GM10847 (cell line): Measurements from ENCODE around the gene CYTH4.

Experiments
- POLR2A ChIP-seq: IDR thresholded peaks from 2 replicates; pipeline ENCODE4 v1.6.1; 2011; ENCODE audit not compliant: insufficient read length; ENCODE audit errors: extremely low read depth

The CYTH4 gene

DNA sequence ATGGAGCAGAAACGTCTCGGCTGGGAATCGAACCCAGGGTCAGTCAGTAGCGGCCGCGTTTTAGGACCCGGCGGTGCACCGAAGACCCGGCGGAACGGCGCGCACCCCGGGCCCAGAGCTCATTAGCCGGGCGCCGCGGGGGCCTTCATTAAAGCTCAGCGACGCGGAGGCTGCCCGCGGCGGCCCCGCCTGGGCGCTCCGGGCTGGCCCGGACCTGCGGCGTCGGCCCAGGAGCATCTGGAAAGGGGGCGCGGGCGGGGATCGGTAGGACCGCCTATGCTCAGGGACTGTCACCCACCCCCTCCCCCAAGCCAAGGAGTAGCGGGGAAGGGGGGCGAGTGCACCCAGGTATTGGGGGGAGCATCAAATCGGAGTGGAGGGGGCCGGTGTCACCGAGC is 52.2 kb downstream of the CYTH4 start:
- no peak for TF ChIP-seq POLR2A

DNA sequence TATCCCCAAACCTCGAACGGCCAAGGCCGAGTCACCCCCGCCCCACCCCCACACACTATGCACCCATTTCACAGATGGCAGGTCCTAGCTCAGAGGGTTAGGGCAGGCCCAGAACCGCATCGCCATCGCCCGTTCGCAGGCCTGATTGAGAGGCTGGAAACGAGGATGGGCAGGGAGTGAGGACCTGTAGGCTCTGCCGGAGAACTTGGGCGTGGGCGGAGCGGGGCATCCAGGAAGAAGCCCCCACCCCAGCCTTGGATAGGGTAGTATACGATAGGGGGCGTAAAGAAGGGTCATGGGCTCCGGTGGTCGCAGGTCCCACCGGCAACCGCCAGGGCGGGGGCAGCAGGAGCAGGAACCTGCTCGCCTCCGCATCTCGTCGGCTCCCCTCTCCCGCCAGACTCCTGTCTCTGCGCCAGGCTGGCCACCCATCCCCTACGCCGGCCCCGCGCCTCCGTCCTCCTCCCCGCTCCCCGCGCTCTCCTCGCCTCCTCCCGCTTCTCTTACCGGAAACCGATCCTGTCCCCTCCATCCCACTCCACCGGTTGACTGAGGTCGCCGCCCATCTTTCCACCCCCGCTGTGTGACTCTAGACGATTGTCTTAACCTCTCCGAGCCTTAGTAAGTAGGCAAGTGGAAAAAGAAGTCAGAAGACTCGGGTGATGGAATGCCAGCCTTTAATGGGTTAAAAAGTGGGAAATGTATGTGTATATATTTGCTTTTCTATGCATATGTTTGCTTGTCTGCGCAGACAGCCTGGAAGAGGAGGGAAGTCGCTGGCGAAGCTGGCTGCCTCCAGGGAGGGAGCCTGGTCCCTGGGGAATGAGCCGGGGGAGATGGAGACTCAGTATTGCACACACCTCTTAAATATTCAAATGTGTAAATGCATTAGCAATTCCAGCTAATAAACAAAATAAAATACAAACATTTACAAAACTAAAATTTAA is 52.8 kb downstream of the CYTH4 start:
- no peak for TF ChIP-seq POLR2A

DNA sequence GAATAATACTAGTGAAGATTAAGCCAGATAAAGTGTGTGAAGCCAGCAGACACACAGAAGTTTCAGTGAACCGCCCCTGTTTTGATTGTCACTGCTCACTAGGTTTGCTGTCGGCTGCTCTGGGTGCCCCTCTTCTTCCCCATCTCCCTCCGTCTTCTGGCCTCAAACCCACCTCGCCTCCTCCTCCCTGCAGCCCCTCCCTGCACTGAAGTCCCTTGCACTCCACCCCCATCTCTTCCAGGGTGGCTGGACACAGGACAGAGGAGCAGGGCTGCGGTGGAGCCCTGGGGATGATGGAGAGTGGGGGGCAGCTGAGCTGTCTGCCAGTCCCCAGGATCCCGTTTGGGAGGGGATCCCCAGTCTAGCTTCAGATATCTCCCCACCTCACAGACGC is 53.5 kb downstream of the CYTH4 start:
- TF ChIP-seq POLR2A, result no peak

DNA sequence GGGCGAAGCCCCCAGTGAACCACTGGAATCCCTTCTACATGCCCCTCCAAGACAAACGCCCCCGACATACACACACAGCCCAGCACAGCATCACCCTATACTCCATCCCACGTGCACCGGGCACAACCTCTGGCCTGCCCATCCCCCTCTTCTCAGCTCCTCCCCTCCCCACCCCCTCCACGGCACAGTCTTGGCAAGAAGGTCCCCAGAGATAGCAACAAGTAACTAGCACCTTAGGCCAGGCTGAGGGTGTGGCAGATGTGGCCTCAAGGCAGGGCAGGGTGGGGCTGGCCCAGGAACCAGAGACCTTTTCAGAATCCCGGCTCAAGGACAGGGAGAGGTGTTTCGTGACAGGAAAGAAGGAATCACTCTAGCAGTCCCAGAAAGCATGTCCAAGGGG is 54.3 kb downstream of the CYTH4 start:
- TF ChIP-seq POLR2A, result no peak

DNA sequence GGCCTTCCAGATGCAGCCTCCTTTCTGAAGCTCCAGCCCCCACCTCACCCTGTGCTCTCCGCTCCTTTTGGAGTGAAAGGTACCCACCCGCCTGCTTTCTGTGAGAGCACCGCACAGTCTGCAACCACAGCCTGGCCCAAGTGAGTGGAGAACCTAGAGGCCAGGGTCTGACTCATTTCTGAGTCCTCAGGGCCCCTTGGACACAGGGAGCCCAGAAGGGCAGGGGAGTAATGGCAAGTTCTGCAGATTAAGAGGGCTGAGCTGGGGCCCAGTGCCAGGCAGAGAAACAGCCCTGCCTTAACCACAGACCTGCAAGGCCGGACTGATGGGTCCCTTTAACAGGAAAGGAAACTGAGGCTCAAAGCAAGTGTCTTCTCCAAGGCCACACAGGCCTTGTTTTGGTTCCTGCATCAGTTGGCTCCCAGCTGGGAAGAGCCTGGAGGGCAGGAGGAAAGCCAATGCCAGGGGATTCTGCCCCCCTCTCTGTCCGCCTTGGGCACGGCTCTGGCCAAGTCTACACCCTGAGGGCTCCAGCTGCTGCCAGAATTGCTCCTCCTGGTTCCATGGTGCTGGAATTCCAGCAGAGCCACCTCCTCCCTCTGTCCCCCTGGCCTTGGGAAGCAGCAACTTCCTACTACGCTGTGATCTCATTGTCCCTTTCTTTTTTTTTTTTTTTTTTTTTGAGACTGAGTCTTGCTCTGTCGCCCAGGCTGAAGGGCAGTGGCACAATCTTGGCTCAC is 55.1 kb downstream of the CYTH4 start:
- TF ChIP-seq POLR2A, result no peak

DNA sequence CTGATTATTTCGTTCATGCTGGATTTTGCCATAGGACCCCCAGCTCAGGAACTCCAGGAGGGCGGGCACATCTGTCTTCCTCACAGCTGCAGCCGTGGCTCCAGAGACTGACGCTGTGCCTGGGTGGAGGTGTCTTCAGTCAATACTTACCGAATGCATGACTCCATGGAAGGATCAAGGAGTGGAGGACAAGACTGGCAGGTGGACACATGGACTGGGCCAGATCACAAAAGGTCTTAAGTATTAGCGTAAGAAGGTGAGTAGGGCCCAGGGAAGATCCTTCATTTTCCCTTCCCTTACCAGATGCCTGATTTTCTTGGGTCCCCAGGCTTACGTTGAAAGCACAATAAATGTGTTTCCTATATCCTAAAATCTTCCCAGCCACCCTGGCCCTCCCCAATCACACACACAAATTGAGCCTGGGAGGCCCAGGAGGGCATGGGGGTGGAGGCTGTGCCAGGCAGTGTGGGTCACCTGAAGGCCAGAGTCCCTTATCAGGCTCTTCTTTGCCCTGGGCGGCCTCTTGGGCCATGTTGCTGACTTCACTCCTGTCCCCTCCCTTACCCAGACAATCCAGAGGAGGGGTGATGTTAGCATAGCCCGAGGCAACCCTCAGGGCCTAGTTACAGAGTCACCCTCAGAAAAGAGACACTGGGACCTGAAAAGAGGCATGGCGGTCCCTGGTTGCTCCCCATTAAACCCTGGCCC is 56.4 kb downstream of the CYTH4 start:
- no peak for TF ChIP-seq POLR2A

DNA sequence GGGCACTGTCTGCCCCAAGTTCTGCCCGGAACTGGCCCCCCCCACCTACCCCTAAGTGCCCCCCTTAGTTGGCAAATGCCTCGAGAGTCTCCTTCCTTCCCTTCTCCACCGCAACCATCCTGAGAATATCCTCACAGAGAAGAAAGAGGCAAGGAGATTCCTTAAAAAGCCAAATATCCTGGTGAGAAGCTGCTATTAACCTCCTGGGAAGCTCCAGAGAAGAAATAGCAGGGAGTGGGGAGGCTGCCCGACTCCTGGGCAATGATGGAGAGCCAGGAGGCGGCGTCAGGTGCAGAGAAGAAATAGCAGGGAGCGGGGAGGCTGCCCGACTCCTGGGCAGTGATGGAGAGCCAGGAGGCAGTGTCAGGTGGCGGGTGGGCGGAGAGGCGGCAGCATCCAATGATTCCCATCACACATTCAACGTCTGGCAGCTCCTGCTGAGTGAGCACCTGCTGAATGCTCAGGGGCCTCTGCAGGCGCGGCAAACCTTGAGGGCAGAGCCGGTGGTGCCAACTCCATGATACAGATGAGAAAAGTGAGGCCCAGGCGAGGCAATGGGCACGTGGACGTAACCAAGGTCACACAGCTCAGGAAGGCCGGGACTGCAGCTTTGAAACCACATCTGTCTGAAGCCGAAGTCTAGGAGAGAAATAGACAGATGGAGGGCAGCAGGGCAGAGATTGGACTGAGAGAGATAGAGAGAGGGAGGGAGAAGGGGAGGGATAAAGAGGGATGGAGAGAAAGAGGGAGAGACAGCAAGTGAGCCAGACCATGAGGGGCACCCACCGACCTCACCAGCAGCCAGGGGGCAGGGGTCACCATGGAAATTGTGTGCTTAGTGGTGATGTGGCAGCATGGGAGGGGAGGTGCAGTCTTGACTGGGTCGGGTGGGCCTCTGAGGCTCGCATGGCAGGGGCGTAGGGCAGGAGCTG is 58.3 kb downstream of the CYTH4 start:
- TF ChIP-seq POLR2A, result no peak

DNA sequence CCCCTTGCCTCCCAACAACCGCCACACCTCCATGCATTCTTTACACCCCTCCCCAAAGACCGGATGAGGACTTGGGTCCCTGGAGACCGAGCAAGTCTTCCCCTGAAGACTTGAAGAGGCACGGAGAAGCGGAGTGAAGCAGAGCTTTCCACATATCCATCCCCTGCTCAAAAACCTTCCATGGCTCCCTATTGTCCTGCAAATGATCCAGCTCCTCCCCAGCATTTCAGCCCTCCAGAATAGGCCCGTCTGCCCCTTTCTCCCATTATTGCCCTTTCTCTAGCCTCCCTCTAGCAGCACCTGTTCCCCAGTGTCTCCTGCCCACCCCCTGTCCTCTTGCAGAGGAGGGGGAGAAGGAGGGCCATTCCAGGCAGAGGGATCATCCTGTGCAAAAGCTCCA is 59.8 kb downstream of the CYTH4 start:
- no peak for TF ChIP-seq POLR2A

DNA sequence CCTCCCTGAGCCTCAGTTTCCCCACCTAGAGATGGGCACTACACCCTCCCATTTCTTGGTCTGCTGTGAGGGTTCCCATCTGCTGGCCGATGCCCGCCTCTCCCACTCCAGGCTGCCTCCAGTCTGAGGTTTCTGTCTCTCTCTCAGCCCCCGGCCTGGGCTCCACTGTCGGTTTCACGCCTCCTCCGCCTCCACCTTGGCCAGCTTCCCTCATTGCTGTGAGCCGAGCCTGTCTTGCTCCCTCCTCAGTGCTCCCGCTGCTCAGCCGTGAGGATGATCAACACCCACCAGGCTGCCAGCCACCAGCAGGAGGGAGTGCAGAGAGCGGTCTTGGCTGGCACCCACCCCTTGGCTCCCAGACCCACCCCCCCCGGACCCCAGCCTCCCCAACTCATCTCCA is 61.0 kb downstream of the CYTH4 start:
- no peak for TF ChIP-seq POLR2A

DNA sequence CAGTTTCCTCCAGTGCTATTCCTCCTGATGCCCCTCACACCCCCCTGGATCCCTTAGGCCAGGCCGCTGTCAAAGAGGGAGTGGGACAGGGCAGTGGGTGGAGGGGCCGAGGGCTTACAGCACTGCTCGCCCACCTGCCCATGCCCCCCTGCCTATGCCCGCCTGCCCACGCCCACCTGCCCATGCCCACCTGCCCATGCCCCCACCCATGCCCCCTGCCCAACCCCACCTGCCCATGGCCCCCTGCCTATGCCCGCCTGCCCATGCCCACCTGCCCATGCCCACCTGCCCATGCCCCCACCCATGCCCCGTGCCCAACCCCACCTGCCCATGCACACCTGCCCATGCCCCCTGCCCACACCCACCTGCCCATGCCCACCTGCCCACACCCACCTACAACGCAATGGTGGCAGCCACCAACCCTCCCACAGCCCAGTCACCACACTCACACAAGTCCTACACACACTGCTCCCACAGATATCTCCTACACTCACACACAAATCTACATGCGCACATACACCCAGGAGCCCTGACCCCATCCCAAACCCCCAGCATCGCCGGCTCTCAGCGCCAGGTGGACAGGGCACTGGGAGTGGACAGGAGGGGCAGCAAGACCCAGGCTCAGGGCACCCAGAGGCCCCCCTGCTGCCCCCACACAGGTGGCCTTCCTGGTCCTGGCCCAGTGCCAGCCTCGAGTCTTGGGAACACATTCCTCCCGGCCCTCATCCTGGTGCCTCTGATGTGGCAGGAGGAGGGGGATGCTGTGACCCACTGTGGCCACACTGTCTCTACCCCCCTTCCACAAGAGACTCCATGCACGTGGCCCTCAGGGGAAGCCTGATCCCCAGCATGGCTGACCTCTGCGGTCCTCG is 61.8 kb downstream of the CYTH4 start:
- no peak for TF ChIP-seq POLR2A

DNA sequence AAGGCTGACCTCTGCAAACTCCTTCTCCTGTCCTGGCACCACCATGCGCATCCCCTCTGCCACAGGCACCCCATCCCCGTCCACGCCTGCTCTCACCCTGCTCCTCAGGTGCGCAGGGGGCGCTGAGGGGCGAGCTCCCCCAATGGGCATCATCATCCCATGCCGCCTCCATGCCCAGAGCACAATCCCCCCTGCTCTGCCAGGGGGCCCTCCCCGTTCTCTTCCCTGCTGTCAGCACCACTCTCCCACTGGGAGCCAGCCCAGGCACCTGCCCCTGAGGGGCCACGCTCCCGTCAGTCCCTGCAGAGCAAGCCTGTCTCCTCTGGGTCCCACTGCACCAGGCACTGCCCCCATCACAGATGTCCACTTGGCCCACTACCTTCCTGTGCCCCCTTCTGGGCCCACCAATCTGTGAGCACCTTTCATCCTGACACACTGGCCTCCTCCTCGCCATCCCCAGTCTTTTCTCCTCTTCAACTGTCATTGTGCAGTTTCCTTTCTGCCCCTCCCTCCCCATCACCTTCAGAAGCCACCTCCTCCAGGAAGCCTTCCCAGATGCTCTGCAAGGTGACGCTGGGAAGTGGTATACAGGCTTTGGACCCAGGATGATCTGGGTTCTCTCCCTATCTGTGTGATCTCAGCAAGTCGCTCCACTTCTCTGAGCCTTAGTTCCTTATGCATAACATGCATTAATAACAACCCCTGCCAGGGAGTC is 62.6 kb downstream of the CYTH4 start:
- no peak for TF ChIP-seq POLR2A

DNA sequence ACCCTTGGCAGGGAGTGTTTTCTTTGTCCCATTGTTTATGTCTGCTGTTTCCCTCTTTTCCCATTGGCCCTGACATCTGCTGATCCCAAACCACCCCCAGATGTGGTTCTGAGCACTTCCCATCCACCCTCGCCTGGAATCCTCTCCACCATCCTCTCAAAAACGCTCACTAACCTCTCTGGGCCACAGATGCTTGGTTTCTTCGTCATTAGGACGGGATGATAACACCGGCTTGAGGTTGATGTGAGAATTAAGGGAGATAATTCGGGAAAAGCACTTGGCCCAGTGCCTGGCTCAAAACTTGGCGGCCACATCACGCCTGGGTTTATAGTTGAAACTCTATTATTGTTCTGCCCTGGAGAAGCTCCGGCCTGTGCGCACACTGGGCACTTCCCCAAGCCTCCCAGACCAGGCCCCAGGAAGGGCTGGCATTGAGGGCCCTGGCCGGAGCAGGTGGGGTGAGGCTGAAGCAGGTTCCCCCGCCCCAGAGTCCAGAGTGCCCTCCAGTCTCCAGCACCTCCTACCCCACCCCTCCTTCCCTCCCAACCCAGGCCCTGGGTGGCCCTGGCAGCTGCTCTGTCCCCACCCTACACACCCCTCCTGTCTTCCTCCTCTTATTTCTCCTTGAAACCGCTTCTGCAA is 63.7 kb downstream of the CYTH4 start:
- no peak for TF ChIP-seq POLR2A

DNA sequence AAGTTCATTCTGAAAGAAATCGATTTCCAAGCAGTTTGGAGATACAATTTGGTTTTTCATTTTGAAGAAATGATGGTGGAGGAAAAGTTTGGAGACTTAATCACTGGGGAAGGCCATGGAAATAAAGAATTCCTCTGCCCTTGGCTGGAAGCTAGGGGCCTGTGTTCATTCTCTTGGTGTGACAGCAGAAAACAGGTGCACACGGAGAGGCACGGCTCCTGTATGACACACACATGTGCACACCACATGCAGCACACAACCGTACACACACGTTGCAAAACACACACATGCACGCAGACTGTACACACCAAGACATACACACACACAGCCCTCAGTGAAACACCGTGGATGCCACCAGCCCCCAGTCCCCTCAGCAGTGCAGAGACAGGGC is 64.2 kb downstream of the CYTH4 start:
- no peak for TF ChIP-seq POLR2A
